KMS-11 (cell line): ENCODE data around the gene ABAT.

Experiments
- H2AFZ ChIP-seq: fragments of 200-600 bp; sonication (generic); 2 replicates; pipeline ENCODE4 v1.6.1; 2016; ENCODE audit warnings: antibody characterized with exemption, mixed run types, low read depth
- H3K27ac ChIP-seq: fragments of 200-600 bp; sonication (generic); 2 replicates; pipeline ENCODE4 v1.6.1; 2016; ENCODE audit warnings: mild to moderate bottlenecking, mixed run types
- H3K27me3 ChIP-seq: fragments of 200-600 bp; sonication (generic); 2 replicates; pipeline ENCODE4 v1.6.1; 2017; ENCODE audit warnings: mild to moderate bottlenecking, low read depth, mixed run types, moderate library complexity; ENCODE audit not compliant: insufficient read depth
- H3K36me3 ChIP-seq: fragments of 200-600 bp; sonication (generic); 2 replicates; pipeline ENCODE4 v1.6.1; 2017; ENCODE audit warnings: mild to moderate bottlenecking, mixed run types; ENCODE audit not compliant: insufficient read depth
- H3K4me1 ChIP-seq: fragments of 200-600 bp; sonication (generic); 2 replicates; pipeline ENCODE4 v1.6.1; 2016; ENCODE audit warnings: mild to moderate bottlenecking, low read depth, mixed run types; ENCODE audit not compliant: poor library complexity, severe bottlenecking
- H3K4me2 ChIP-seq: fragments of 200-600 bp; sonication (generic); 2 replicates; pipeline ENCODE4 v1.7.0; 2016; ENCODE audit warnings: mild to moderate bottlenecking, mixed run types
- H3K4me3 ChIP-seq: fragments of 200-600 bp; sonication (generic); IDR thresholded peaks from 2 replicates; pipeline ENCODE4 v1.6.1; 2017; ENCODE audit warnings: low read depth, low read length, mixed read lengths; ENCODE audit not compliant: insufficient read depth
- H3K79me2 ChIP-seq: fragments of 200-600 bp; sonication (generic); 2 replicates; pipeline ENCODE4 v1.6.1; 2016; ENCODE audit warnings: low read depth, mixed run types; ENCODE audit not compliant: insufficient read depth
- H3K9ac ChIP-seq: fragments of 200-600 bp; sonication (generic); 2 replicates; pipeline ENCODE4 v1.6.1; 2016; ENCODE audit warnings: mild to moderate bottlenecking, mixed run types
- H4K20me1 ChIP-seq: fragments of 200-600 bp; sonication (generic); 2 replicates; pipeline ENCODE4 v1.6.1; 2016; ENCODE audit warnings: mild to moderate bottlenecking, mixed run types; ENCODE audit not compliant: insufficient read depth
- CTCF ChIP-seq: fragments of 200-600 bp; sonication (generic); conservative IDR thresholded peaks from 2 replicates; pipeline ENCODE4 v1.6.1; 2017; ENCODE audit warnings: low read depth, mild to moderate bottlenecking, antibody characterized with exemption, low read length, moderate library complexity, mixed read lengths

Gene ABAT

DNA sequence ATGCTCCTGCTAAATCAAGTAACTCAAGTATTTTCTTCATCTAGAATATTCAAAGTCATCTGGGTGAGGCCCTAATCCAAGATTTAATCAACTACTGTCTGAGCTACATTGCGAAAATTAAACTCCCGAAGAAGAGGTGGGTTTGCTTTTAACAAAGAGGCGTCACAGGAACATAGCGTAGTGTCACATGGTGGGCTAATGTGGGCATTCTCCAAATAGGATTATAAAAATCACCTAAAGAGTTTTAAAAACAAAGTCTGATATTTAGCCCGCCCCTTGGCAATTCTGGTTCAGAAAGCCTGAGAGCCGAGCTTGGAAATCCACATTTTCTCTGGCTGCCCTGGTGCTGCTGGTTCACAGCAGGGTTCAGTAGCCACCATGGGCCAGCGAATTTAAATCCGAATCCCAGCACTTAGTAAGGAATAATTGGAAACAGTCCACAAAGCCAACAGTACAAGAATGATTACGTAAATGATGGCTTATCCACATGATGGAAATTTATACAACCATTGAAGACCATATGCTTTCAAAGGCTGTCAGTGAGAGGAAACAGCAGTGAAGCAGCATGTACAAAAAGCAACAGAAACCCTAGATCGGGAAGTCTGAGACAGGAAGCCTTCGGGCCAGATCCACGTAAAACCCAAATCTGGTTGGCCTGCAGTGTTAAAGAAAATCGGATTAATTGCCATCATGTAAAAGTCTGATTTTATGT lies 132.0 kb downstream of the ABAT start:
- H3K27me3 ChIP-seq = no peaks in the 10 kb centered on the region
- peaks cover 75% of the 10 kb centered on the region for H3K79me2 ChIP-seq
- no peak overlapping the region for H2AFZ ChIP-seq
- H4K20me1 ChIP-seq = peaks cover 11% of the 10 kb centered on the region; the same call in 1 of the 2 replicates
- no peak overlapping the region for H3K4me2 ChIP-seq
- TF ChIP-seq CTCF = no peak
- H3K27ac ChIP-seq = no peak overlapping the region
- no peaks in the 10 kb centered on the region for H3K4me1 ChIP-seq
- no peak overlapping the region for H3K4me3 ChIP-seq
- H3K9ac ChIP-seq = no peak overlapping the region
- peaks cover 37% of the 10 kb centered on the region; the same call in 1 of the 2 replicates for H3K36me3 ChIP-seq

DNA sequence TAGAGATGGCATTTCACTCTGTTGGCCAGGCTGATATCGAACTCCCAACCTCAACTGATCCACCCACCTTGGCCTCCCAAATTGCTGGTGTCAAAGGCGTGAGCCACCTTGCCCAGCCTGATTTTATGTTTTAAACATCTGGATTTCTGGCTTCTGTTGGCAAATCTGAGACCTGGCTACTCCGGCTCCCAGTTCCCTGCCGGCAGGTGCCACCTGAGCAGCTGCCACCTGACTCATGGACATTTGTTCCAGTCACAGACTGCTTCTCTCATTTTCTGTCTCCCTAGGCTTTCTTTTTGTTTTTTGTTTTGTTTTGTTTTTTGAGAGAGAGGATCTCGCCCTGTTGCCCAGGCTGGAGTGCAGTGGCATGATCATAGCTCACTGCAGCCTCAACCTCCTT lies 132.8 kb downstream of the ABAT start:
- Histone ChIP-seq H3K4me1 (no peaks in the 10 kb centered on the region), H4K20me1 (peaks cover 7% of the 10 kb centered on the region; the same call in 1 of the 2 replicates), H3K4me2 (no peak overlapping the region), H3K27ac (no peak overlapping the region), H3K9ac (no peak overlapping the region), H2AFZ (no peak overlapping the region), H3K4me3 (no peak overlapping the region), H3K27me3 (no peaks in the 10 kb centered on the region), H3K79me2 (peaks cover 68% of the 10 kb centered on the region), H3K36me3 (peaks cover 39% of the 10 kb centered on the region; the same call in 1 of the 2 replicates)
- TF ChIP-seq CTCF = no peak

- peaks cover 59% of the 10 kb centered on the region for H3K79me2 ChIP-seq
- no peak overlapping the region for H3K4me3 ChIP-seq
Measured at GRCh38 chr16:8808009-8808408, 133.6 kb downstream of the ABAT start.

DNA sequence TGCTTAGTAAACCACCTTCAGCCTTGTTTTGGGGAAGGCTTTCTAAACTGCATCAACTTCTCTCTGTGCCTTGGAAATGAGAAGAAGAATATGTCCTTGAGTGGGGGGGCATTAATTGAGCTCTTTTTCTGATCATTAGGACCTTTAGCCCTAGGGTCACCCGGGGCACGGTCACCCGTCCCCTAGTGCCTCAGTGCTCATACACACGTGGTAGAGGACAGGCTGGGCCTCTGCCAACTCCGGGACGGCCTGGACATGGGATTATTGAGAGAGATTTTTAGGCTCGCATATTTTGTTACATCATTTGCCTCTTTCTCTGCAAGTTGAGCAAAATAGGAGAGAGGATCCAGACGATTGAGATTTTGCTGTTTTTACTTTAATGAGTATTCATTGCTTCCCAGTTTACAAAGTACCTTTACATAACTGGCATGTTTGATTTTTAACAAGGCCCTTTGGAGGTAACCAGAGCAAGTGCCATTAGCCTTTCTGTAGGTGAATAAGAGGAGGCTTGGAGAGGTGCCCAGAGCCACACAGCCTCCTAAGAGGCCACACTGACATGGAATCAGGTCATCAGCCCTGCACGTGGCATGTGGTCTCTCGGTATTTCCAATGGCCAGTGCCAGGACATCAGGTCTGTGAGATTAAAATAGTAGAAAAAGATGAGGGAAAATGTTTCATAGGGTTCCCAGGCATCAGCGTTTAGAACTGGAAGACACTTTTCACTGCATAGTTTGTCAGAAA lies 134.4 kb downstream of the ABAT start:
- Histone ChIP-seq H3K27ac (no peak overlapping the region), H3K4me1 (no peaks in the 10 kb centered on the region), H3K36me3 (peaks cover 38% of the 10 kb centered on the region; the same call in 1 of the 2 replicates), H3K9ac (no peak overlapping the region), H3K27me3 (no peaks in the 10 kb centered on the region), H3K4me2 (no peak overlapping the region), H2AFZ (no peak overlapping the region), H3K79me2 (peaks cover 52% of the 10 kb centered on the region; the same call in 1 of the 2 replicates), H4K20me1 (peaks cover 7% of the 10 kb centered on the region; the same call in 1 of the 2 replicates), H3K4me3 (no peak overlapping the region)
- TF ChIP-seq CTCF = no peak

More at GRCh38 chr16:8808009-8808408, 133.6 kb downstream of the ABAT start:
- Histone ChIP-seq H3K4me2 (no peak overlapping the region), H3K27me3 (no peaks in the 10 kb centered on the region), H3K4me1 (no peaks in the 10 kb centered on the region), H3K36me3 (peaks cover 39% of the 10 kb centered on the region; the same call in 1 of the 2 replicates), H2AFZ (no peak overlapping the region), H4K20me1 (peaks cover 7% of the 10 kb centered on the region; the same call in 1 of the 2 replicates), H3K27ac (no peak overlapping the region), H3K9ac (no peak overlapping the region)
- TF ChIP-seq CTCF = no peak
